GM18505 (cell line): Measurements from ENCODE around the gene SLC13A3.
"Not testable (repeated sequence)": the region's sequence is repeated elsewhere in the genome, so short reads cannot be mapped to it uniquely, and the experiment has no call there.

Source experiments
- ATAC-seq: cut with Tn5 transposase; IDR thresholded peaks from one replicate; pipeline ENCODE4 v1.9.1; 2021; ENCODE audit not compliant: unreplicated experiment
- POLR2A ChIP-seq: IDR thresholded peaks from 4 replicates; pipeline ENCODE4 v1.6.1; 2011; ENCODE audit warnings: borderline replicate concordance; ENCODE audit not compliant: insufficient read depth, insufficient read length; ENCODE audit errors: extremely low read depth

Gene SLC13A3

GRCh38 chr20:46688151-46689081, 37.2 kb upstream of the SLC13A3 start:
- no peak for TF ChIP-seq POLR2A
- no peak for ATAC-seq

- no peak for TF ChIP-seq POLR2A
- ATAC-seq = no peak
These were observed 32.9 kb upstream of the SLC13A3 start for GRCh38 chr20:46683939-46684750.

DNA sequence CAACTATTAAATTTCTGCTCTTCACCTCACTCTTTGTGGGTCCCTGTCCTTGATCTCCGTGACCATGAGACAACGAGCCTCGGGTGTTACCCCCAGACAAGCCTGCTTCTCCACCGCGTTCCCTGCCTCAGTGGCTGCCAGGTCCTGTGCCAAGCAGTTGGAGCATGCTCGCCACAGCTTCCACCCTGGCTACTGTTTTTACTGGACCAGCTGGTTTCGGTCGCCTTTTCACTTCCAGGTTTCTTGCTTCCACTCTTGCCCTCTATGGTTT, 32.3 kb upstream of the SLC13A3 start:
- no peak for TF ChIP-seq POLR2A
- ATAC-seq = no peak

GRCh38 chr20:46683011-46683667, 31.9 kb upstream of the SLC13A3 start:
- TF ChIP-seq POLR2A = no peak
- no peak for ATAC-seq

DNA sequence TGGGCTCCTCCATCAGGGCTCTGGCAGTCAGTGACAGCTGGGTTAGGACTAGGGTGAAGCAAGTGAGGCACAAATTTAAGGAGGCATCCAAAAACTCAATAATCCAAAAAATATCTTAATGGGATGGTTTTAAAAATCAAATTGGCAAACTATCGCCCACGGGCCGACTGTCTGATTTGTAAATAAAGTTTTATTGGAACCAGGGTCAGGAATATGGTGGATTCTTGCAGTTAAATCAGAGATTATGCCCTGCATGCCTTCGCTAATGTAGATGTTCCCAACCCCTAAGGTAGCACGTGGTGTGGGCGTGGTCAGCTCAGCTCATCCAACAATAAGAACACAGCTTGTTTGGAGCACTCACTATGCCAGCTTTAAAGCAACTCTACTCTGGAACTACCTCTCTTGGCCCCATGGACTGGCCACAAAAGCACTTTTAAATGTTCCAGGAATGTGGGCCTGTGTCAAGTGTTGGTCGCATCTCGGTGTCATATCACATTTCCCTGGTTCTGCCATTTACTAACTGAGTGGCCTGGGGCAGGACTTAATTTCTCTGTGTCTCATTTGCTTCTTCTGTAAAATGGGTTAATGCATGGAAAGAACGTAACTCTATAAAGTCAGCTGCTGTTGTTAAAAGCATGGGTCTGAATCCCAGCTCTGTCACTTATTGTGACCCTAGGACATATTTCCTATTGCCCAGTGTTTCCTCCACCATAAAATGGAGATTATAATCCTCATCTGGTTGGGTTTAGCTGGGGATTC, 31.0 kb upstream of the SLC13A3 start:
- no peak for ATAC-seq
- no peak for TF ChIP-seq POLR2A

GRCh38 chr20:46681032-46681854, 30.0 kb upstream of the SLC13A3 start:
- ATAC-seq = no peak
- TF ChIP-seq POLR2A = no peak

DNA sequence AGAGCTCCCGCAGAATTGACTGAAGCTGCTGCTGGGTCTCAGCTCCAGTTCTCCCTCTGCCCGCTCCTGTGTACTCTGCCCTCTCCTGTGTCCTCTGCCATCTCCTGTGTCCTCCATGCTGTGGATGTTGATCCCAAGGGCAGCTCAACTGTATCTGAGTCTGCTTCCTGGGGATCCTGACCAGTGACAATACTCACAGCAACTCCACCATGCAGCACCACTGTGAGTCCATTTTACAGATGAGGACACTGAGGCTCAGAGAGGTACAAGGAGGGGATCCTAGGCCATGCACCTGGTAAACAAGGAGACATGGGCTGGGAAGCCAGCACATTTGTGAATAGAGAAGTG, 29.4 kb upstream of the SLC13A3 start:
- no peak for TF ChIP-seq POLR2A
- no peak for ATAC-seq

GRCh38 chr20:46678516-46678915, 27.3 kb upstream of the SLC13A3 start:
- ATAC-seq = no peak
- TF ChIP-seq POLR2A = no peak

DNA sequence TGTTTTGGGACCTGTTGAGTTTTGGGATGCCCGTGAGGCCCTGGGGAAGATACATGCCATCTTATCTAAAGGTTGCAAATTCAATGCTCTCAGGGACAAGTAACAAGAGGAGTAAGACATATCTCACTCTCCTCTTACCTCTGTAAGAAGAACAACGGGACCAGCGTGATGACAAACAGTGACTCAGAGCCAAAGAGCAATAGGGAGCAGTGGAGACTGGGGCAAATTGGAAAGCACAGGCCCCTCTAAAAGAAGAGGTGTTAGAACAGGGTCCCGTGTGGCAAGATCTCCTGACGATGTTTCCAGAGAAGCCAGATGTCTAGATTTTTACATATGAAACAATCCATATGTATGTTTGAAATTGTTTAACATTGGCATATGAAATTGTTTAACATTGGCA, 26.3 kb upstream of the SLC13A3 start:
- TF ChIP-seq POLR2A = no peak
- ATAC-seq = no peak

DNA sequence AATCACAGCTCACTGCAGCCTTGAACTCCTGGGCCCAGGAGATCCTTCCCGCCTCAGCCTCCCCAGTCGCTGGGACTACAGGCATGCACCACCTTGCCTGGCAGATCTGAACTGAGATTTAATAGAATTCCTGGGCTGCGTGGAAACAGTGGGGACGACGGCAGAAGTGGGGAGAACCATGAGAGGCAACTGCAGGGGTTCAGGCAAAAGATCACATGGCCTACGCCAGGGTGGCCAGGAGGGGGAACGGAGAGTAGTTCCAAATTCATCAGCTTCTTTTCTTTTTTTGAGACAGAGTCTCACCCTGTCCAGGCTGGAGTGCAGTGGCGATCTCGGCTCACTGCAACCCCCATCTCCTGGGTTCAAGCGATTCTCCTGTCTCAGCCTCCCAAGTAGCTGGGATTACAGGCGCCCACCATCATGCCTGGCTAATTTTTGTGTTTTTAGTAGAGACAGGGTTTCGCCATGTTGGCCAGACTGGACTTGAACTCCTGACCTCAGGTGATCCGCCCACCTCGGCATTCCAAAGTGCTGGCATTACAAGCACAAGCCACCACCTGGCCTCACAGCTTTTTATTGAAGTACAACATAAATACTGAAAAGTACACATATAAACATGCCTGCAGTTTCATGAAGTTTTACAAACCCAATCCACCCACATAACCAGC, 25.5 kb upstream of the SLC13A3 start:
- not testable (repeated sequence) for ATAC-seq

DNA sequence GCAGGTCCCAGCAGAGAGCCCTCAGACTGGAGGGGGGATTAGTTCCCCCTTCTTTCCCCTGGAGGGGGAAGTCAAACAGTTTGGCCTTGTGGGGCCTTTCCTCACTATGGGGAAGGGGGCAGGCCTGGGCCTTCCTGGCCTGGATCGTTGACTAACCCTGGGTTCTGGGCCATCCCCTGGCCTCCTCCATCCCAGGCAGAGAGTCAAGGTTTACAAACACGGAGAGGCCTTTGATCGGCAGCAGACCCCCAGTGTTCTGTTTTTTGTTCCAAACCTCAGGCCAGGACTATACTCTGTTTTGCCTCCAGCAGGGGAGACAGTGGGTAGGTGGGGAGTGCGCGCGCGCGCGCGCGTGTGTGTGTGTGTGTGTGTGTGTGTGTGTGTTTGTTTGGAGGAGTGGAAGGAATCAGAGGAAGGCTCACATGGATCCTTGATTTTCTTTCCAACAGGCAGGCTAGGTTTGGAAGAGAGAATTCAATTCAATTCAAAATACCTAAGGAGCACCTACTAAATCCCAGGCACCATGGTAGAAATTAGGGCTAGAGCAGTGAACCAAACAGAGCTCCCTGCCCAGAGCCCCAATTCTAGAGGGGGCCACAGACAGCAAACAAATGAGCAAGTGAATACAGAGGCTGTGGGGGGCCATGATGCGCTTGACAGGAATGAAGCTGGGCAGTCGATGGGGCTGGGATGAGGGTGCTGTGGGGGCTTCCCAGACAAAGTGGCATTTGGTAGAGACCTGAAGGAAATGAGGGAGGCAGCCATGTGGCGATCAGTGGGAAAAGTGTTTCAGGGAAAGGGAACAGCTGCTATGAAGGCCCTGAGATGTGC, 23.2 kb upstream of the SLC13A3 start:
- no peak for ATAC-seq
- TF ChIP-seq POLR2A = no peak
